ENCODE results near the gene INHBC. TPM values are rescaled to one million over a fixed set of nuclear protein-coding genes. Genes with fewer than 3 reads are reported as not detected.

The INHBC gene
- total and polyA plus RNA-seq, 8 donors, result 0.37 TPM; not detected in 7

GRCh38 chr12:57465747-57466505 is 31.3 kb downstream of the INHBC start:
- 72 to 80% (median 76%) methylated on average over 13 to 14 of the region's 14 CpGs for WGBS, 5 donors

GRCh38 chr12:57467212-57467874 is 32.8 kb downstream of the INHBC start:
- H3K4me1 ChIP-seq, result peaks cover 6 to 10% (median 7%) of the 10 kb centered on the region in 4 donors
- TF ChIP-seq POLR2A (IDR thresholded peaks at IDR 0.05), result no peak
- TF ChIP-seq EP300 (IDR thresholded peaks at IDR 0.05), result no peak
- no peak for TF ChIP-seq POLR2AphosphoS5 (IDR thresholded peaks at IDR 0.05)
- TF ChIP-seq, protein P1, sequence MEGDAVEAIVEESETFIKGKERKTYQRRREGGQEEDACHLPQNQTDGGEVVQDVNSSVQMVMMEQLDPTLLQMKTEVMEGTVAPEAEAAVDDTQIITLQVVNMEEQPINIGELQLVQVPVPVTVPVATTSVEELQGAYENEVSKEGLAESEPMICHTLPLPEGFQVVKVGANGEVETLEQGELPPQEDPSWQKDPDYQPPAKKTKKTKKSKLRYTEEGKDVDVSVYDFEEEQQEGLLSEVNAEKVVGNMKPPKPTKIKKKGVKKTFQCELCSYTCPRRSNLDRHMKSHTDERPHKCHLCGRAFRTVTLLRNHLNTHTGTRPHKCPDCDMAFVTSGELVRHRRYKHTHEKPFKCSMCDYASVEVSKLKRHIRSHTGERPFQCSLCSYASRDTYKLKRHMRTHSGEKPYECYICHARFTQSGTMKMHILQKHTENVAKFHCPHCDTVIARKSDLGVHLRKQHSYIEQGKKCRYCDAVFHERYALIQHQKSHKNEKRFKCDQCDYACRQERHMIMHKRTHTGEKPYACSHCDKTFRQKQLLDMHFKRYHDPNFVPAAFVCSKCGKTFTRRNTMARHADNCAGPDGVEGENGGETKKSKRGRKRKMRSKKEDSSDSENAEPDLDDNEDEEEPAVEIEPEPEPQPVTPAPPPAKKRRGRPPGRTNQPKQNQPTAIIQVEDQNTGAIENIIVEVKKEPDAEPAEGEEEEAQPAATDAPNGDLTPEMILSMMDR (IDR thresholded peaks at IDR 0.05), result no peak
- peaks cover 0 to 50% (median 4%) of the 10 kb centered on the region in 3 donors for H3K27me3 ChIP-seq
- peaks cover 0 to 18% (median 7%) of the 10 kb centered on the region in 4 donors for H3K36me3 ChIP-seq
- intact Hi-C loops (cut with DNase I; ENCODE audit: low total_unique reads), result no loop called here
- no peak for DNase-seq
- H3K9me3 ChIP-seq, result no peaks in the 10 kb centered on the region
- H3K27ac ChIP-seq, result no peak overlapping the region
- H3K4me3 ChIP-seq, result no peak overlapping the region
- WGBS, 5 donors, result 83 to 88% (median 87%) methylated on average over 11 to 12 of the region's 12 CpGs

More at GRCh38 chr12:57465747-57466505, 31.3 kb downstream of the INHBC start:
- no peaks in the 10 kb centered on the region for H3K9me3 ChIP-seq
- no peak for DNase-seq
- H3K4me3 ChIP-seq, result no peak overlapping the region
- peaks cover 18 to 24% (median 21%) of the 10 kb centered on the region in 4 donors for H3K4me1 ChIP-seq
- no peak overlapping the region for H3K27ac ChIP-seq
- peaks cover 0 to 51% (median 11%) of the 10 kb centered on the region in 3 donors for H3K27me3 ChIP-seq
- H3K36me3 ChIP-seq, result peaks cover 0 to 18% (median 5%) of the 10 kb centered on the region in 4 donors
- intact Hi-C loops (cut with DNase I; ENCODE audit: low total_unique reads), result no loop called here
- no peak for TF ChIP-seq POLR2A (IDR thresholded peaks at IDR 0.05)
- no peak for TF ChIP-seq EP300 (IDR thresholded peaks at IDR 0.05)
- TF ChIP-seq, protein P1 (IDR thresholded peaks at IDR 0.05), result no peak
- TF ChIP-seq POLR2AphosphoS5 (IDR thresholded peaks at IDR 0.05), result no peak

- no peak for DNase-seq
- intact Hi-C loops (cut with DNase I; ENCODE audit: low total_unique reads), result no loop called here
- no peak for TF ChIP-seq EP300 (IDR thresholded peaks at IDR 0.05)
- TF ChIP-seq POLR2AphosphoS5 (IDR thresholded peaks at IDR 0.05), result no peak
- TF ChIP-seq, protein P1 (IDR thresholded peaks at IDR 0.05), result no peak
- TF ChIP-seq POLR2A (IDR thresholded peaks at IDR 0.05), result no peak
- H3K27ac ChIP-seq, result no peak overlapping the region
- H3K36me3 ChIP-seq, result peaks cover 0 to 18% (median 7%) of the 10 kb centered on the region in 4 donors
- no peak overlapping the region for H3K4me3 ChIP-seq
- 81 to 86% (median 84%) methylated on average over 8 to 11 of the region's 11 CpGs for WGBS, 5 donors
- H3K4me1 ChIP-seq, result peaks cover under 1 to 4% (median 1%) of the 10 kb centered on the region in 4 donors
- no peaks in the 10 kb centered on the region for H3K9me3 ChIP-seq
- peaks cover 0 to 55% (median 4%) of the 10 kb centered on the region in 3 donors for H3K27me3 ChIP-seq
Measured at GRCh38 chr12:57467915-57468314, 33.3 kb downstream of the INHBC start.

DNA sequence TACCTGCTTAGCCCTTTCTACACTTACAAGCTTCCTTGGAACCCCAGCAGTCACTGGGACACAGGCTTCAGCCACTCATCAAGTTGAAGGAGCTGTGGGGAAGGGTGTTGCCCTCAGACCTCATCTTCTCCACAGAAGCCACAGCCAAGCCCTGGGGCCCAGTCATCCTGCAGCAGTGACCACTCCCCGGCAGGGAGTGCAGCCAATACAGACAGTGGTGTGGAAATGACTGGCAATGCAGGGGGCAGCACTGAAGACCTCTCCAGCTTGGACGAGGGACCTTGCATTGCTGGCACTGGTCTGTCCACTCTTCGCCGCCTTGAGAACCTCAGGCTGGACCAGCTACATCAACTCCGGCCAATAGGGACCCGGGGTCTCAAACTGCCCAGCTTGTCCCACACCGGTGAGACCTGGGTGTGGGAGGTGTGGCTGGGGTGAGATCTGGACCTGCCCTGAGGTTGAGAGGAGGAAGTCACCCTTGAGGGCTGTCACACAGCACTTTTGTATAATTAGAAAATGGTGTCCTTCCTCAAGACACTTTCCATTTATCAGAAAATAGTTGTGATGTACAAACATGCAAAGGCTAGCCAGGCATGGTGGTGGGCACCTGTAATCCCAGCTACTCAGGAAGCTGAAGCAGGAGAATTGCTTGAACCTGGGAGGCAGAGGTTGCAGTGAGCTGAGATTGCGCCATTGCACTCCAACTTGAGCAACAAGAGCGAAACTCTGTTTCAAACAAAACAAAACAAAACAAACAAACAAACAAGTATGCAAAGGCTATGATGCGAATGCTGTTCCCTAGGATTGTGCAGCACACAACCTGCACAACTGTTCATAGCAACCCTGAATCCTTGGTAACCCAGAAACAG is 34.9 kb downstream of the INHBC start:
- Histone ChIP-seq H3K4me3 (no peak overlapping the region), H3K27ac (no peak overlapping the region), H3K36me3 (peaks cover 0 to 26% (median 9%) of the 10 kb centered on the region in 4 donors), H3K4me1 (peaks cover 0 to 12% (median 2%) of the 10 kb centered on the region in 4 donors), H3K9me3 (no peaks in the 10 kb centered on the region), H3K27me3 (peaks cover 0 to 71% (median 8%) of the 10 kb centered on the region in 3 donors)
- intact Hi-C loops (cut with DNase I; ENCODE audit: low total_unique reads), result no loop called here
- TF ChIP-seq POLR2AphosphoS5 (IDR thresholded peaks at IDR 0.05) (no peak), EP300 (IDR thresholded peaks at IDR 0.05) (no peak), POLR2A (IDR thresholded peaks at IDR 0.05) (no peak)
- TF ChIP-seq, protein P1 (IDR thresholded peaks at IDR 0.05), result no peak
- DNase-seq, result no peak
- WGBS, 5 donors, result 81 to 88% (median 83%) methylated on average over 10 of the region's 10 CpGs

Measured in stomach (tissue), 9 donors.